GM21529 (cell line): Measurements from ENCODE around the gene GRAP2.
"Not testable (repeated sequence)": the region's sequence is repeated elsewhere in the genome, so short reads cannot be mapped to it uniquely, and the experiment has no call there.

Experiments
- ATAC-seq: cut with Tn5 transposase; IDR thresholded peaks from one replicate; pipeline ENCODE4 v1.9.1; 2021; ENCODE audit not compliant: unreplicated experiment

GRAP2 gene

DNA sequence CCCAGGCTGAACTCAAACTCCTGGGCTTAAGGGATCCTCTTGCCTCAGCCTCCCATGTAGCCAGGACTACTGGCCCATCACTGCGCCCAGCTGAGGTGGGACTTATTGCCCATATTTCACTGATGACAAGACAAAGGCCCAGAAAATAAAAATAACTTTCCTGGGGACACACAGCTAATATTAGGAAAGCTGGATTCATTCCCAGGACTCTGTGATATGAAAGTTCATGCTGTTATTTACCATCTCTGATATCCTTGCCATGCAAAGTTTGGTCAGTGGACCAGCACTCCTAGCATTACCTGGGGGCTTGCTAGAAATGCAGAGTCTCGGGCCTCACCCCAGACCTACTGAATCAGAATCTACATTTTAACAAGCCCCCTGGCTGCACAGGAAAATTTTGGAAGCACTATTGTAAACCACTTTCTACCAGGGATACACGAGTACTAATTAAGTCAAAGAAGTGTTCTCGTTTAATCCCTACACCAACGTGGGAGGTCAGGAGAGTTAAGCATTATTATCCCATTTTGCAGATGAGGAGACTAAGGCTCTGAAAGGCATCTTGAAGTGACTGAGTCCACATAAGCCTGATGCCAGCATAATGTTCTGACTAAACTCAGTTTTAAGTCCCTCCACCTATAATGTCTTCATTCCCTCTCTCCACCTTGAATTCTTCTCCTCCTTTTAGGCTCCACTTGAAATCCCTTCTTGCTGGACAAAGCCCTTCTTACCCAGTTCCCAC is 91.4 kb downstream of the GRAP2 start:
- ATAC-seq: no peak

DNA sequence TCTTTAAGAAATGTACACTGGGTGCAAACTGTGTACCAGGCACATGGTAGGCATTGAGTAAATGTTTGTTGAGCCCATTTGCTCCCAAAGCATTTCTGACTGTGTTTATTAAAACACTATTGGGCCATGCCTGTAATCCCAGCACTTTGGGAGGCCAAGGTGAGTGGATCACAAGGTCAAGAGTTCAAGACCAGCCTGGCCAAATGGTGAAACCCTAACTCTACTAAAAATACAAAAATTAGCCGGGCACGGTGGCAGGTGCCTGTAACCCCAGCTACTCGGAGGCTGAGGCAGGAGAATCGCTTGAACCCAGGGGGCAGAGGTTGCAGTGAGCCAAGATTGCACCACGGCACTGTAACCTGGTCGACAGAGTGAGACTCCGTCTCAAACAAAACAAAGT is 92.0 kb downstream of the GRAP2 start:
- not testable (repeated sequence) for ATAC-seq

DNA sequence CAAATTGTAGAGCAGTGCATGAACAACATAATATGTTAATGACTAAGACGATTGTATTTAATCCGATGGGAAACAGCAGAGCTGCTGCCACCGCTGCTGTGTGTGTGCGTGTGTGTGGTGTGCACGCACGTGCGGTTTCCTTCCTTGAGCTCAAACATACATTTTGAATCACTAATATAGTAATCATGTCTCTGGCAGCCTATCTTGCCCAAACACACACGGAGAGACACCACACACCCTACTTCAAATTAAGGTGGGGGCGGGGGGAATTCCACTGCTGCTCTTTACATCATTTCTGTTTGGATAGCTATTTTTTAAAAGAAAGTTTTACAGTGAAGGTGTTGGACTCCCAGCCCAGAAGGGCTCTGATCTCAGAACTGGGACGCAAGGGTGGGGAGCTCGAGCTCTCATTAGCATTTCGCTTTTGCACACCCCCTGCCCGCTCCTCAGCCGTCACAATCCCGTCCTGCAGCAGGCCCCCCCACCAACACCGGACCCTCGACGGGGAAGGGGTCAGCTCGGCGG is 93.2 kb downstream of the GRAP2 start:
- ATAC-seq: no peak

DNA sequence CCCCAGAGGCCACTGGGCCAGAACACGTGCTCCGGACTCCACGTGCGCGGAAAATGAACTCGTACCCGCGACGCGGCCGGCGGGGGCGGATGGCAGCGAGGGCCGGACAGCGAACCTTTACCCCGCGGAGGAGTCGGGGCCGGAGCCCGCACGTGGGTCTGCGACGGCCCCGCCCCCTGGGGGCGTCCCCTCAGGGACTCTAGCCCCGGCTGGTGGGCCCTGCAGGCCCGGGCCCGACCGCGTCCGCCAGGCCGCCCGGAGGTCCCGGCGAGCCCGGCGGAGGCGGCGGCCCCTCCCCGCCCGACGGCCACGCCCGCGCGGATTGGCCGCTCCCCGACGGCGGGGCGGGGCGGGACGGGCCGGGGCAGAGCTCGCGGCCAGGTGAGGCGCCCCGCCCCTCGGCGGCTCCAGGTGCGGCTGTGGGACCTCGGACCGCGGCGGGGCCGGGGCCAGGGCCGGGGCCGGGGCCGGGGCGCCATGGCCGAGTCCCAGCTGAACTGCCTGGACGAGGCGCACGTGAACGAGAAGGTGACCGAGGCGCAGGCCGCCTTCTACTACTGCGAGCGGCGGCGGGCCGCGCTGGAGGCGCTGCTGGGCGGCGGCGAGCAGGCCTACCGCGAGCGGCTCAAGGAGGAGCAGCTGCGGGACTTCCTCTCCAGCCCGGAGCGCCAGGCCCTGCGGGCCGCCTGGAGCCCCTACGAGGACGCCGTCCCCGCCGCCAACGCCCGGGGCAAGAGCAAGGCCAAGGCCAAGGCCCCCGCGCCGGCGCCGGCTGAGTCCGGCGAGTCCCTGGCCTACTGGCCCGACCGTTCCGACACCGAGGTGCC is 93.9 kb downstream of the GRAP2 start, which contains the start of gene FAM83F:
FAM83F (plus strand) TSS at position 389 of the 827 bp plus-strand sequence; CDS start at position 478, 89 bp downstream.
- no peak for ATAC-seq

DNA sequence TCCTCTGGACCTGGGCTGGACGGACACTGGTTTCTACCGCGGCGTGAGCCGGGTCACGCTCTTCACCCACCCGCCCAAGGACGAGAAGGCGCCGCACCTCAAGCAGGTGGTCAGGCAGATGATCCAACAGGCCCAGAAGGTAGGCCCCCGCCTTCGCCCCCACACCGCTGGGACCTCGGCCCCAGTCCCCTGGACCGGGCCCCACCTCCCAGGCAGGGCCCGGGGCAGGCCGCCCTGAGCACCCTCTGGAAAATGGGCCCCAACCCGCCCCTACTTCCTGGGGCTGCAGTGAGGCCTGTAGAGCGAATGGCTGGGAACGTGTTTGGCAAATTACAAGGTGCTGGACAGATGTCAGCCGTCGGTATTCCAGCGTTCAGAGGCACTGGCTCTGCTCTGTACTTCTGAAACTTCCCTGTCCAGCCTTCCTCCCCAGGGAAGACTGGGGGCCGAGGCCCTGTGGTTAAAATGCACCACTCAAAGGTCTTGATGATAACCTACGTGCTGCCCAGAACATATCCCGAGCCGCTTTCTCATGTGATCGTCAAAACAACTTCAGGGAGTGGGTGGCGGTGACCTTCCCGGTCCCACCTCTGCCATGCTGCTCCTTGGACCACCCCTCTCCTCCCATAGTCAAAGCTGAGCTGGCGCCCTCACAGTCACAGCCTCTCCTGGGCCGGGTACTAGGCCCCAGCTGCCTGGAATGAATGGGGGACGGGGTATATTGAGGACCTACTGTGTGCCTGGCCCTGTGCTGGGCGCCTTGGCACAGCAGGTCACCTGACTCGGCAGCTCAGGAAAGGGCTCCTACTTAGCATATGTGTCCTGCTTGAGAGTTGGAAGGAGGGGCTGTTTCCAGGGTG is 94.7 kb downstream of the GRAP2 start:
- no peak for ATAC-seq

DNA sequence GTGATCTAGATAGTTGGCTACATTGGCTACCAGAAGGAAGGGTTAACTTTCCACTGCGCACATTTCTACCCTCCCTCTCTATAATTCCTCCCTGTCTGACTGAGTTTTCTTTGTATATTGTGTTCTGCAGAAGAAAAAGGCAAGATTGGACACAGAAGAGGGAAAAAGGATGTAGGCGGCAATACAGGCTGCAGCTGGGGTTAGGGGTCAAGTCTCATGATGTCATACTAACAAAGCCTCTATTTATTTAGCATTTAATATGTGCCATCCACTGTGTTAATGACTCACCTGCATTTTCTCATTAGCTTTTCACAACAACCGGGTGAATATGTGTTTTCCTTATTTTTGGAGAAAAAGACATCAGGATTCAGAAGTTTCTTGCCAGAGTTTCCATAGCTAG is 95.8 kb downstream of the GRAP2 start:
- ATAC-seq: no peak

DNA sequence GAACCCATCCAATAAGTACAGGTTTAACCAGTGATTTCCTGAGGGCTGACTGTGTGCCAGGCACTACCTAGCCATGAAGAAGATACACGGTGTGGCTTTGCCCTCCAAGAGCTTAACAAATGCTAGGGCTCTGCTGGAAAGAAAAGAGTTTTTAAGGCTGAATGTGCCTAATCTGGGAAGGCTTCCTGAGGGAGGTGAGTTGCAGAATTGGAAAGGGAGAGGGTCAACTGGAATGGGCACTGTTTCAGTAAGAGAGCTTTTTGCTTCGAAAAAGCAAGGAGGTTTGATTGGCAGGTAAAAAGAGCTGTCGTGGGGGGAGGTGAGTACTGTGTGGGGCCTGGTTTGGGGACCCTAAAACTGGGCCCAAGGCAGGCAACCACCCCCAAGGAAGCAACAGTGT is 96.5 kb downstream of the GRAP2 start:
- ATAC-seq: no peak

DNA sequence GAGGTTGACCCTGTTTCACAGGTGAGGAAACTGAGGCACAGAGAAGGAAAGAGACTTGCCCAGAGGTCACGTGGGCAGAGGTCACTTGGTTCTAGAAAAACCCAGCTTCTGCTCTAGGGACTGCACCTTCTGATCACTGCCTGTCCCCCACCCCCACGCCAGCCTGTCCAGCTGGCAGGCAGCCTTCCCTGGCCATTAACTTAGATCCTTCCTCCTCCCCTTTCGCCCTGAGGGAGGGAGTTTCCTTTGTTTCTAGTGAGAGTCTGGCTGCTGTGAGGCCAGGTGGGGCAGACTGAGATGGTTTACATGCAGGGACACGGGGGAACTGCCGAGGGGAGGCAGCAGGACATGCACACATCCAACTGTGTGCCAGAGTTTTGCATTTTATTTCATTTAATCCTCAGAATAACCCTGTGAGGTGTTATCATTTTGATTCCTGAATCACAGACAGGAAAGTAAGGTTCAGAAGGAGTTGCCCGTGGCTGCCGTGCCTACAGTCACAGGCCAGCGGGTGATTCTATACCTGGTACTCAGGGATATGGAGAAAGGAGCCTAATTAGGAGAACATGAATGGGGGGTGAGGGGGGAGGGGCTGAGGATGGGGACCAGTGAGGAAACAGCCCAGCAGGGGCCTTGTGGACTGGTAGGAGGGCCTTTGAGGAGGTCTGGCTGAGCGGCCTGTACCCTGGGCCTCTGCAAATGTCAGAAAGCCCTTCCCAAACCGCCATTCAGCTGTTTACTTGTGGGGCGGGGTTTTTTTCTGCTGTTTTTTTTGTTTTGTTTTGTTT is 97.2 kb downstream of the GRAP2 start:
- no peak for ATAC-seq

DNA sequence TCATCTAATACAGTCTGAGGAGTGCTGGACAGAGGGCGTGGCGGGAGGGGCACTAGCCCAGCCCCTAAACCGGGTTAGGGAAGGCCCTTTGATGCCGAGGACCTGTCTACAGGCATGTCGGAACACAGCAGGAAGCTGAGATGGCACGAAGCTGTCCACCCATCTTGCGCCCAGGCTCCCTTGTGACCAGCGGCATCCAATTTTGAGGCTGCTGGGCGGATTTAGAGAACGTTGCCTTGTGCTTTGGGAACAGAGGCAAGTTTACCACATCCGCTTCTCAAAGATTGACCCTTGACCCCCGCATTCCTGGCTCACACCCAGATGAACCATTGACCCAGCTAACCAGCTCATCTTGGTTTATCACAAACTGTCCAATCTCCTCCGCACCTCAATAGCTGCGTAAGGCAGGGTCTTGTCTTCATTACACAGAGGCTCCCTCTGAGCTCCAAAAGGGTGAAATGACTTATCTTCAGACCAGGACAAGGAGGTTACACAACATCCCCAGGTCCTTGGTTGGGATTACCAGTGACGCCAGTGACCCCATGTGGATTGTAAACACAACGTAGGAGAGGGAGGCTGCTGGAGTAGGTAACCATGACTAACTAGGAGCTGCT is 98.4 kb downstream of the GRAP2 start:
- no peak for ATAC-seq

DNA sequence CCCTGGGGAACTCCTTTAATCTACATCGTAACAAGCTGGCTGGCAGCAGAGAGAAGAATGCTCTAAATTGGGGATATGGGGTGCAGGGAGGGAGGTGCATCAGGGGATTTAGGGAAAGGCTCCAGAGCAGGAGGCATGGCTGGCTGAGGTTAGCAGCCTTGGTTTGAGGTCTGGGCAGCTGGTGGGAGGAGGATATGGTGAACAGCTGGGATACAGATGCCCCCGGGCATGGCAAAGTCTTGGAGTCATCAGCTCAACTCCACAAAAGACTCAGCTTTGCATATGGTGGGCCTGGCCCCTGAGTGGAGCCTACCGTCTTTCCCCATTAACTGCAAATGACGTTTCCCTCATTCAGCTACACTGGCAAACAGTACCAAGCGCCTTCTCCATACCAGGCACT is 99.3 kb downstream of the GRAP2 start:
- no peak for ATAC-seq

DNA sequence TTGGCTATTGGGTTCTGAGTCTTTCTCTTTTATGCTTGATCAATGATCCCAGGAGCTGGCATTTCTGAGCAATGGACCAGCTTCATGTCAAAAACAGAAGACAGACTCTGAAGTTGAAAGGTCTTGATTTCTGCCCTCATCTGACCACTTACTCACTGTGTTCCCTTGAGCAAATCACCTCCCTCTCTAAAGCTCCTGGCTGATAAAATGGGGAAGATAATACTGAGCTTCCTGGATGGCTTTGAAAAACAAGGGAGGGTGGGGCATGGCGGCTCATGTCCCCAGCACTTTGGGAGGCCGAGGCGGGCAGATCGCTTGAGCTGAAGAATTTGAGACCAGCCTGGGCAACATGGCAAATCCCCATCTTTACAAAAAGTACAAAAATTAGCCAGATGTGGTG is 100.2 kb downstream of the GRAP2 start:
- no peak for ATAC-seq

DNA sequence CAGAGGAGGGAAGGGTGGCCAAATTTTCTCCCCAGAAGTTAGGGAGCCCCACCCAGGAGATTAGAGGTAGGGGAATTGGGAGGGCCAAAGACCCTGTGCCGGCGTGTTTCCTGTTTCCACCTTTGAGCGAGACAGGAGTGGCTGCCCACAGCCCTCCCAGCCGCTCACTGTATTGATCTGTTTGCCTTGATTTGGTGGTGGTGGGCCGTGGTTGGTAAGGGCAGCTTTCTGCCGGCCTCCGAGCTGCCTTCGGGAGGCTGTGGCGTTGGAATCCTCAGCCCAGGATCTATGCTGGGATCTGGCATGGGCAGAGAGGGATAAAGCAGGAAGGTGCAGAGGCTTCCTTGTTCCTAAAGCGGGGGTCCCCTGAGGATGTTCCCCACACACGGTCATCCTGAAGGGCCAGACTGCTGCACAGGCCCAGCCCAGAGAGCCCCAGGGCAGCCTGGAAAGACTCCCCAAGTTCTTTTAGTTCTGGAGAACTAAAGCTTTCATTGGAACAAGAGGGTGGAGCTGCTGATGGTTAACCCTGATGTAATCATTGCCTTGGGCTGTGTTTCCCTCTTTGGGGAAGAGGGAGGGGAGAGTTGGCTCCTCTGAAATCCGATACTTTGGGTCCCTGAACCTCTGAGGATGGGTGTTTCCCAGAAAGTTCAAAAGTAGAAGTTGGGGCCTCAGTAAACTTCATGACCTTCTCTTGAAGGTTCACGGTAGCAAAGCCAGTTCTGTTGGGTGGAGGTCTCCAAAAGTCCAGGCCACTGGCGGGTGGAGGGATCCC is 101.1 kb downstream of the GRAP2 start:
- ATAC-seq: no peak

DNA sequence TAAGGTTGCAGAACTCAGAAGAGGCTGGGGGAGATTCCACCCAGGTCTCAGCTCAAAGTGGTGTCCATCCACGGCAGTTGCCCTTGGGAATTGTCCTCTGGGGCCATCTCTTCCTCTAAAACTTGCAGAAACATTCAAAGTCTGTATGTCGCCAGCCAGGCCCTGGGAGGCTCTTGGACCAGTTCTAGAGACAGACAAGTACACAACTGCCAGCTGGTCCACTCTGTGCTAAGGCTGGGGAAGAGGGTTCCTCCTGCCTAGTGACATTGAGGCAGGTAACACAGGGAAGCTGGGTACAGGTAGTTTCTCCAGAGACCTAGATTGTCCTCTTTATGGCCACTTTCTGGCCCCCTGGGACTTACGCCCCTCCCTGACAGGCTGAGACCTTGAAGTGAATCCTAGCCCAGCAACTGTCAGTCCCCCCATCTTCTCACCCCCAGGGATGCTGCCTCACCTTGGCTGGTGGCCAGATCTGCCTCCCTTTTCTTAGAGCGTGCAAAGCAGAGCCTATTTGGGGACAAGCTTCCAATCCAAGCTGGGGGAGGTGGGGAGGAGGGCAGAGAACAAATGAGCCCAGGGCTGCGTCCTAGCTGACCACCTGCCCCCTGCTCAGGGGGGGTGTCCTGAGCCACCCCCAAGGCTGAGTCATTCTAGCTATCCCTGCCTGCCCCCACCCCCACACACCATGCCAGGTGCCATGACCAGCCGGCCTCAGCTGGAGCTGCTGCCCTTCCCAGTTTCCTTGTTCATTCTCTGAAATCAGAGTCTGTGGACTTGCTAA is 102.2 kb downstream of the GRAP2 start:
- no peak for ATAC-seq

DNA sequence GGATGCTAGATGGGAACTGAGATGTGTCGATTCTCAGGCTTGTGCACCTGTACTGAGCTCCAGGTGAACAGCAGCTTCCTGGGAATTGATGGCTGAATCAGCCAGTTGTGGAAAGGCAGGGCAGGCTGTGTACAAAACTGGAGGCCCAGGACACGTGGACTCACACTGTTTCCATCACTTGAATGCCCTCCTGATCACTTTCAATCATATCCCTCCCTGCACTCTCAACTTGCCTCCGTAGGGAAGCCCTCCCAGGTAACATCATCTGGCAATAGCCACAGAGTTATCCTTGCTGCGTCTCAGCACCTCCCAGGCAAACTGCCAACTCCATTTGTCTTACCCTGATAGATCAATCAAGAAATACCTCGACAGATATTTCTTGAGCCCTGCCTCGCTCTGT is 104.0 kb downstream of the GRAP2 start:
- ATAC-seq: no peak

DNA sequence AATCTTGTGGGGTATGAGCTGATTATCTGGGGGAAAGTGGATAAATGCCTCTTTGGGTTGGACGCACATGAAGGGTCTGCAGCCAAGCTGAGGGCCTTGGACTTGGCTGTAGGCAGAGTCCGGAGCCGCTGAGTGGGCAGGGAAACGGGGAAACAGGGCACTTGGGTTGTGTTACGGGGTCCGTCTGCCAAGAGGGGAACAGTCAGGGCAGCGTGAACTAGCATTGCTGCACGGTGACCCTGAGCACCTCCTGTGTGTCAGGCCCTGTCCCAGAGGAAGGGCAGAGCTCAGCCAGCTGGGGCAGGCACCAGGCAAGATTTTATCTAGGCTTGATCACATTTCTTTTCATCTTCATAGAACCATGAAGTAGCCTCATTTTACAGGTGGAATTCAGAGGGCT is 105.8 kb downstream of the GRAP2 start:
- ATAC-seq: no peak

DNA sequence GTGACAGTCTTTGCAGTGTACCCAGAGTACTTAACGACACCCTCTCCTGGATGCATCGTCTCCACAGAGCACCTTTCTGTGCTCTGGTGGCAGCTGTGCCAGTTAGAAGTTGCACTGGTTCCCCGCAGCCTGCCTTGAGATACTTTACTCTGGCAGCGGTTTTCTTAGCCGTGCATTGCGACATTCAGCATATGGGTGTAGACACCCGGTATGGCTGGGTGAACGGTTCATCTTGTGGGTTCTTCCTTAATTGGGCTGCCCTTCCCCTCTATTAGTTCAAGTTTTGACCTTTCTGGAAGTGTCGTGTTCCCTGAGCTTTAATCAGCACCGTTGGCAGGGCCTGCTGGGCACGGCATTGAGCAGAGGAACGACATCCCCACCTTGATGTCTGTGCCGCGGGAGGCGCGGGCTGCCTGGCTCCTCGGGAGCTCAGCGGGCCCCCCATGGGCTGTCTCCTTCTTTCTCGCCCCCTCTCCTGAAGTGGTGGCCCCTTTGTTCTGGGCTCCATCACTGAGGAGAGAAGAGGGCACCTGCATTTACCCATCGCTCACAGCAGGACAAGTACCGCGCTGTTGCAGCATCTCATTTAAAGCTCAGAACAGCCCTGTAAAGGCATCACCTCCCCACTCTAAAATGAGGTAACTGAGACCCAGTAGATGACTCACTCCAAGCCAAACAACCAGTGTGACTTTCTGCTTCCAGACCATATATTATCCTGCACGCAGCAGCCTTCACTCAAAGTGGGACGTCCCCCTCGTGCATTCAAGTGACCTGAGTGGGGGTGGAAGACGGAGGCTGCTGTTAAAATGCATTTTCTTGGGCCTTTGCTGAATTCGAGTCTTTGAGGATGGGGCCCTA is 107.2 kb downstream of the GRAP2 start:
- ATAC-seq: no peak

DNA sequence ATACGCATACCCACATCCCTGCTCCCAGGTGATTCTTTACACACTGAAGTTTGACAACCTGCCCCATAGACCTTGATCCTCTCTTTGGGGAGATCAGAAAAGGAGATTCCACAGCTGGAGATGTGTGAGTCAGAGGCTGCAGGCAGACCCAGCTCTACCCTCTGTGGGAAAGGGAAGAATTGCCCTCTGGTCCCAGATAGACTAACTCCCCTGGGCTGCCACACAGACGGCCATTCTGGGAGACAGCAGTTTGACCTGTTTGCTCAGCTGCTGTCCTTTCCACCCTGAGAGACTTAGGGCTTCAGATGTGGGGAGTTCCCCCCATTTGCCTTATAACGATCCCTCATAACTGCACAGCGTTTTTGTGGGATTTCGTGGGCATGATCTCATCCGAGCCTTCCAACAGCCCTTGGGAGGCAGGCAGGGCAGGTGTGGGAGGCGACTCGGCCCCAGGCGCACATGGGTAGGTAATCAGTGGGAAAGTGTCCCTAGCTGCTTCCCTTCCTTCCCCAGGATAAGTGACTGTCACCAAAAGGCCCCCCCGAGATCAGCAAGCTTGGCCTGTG is 107.9 kb downstream of the GRAP2 start:
- no peak for ATAC-seq
